ENCODE results near the gene THOC2. TPM values are rescaled to one million over a fixed set of nuclear protein-coding genes. Genes with fewer than 3 reads are reported as not detected.

THOC2 gene
- total and polyA plus RNA-seq, 2 of the 8 experiments (the other 6 are each of a cell fraction or from before 2014, with no cell fraction given): 32.7 to 68.8 TPM

DNA sequence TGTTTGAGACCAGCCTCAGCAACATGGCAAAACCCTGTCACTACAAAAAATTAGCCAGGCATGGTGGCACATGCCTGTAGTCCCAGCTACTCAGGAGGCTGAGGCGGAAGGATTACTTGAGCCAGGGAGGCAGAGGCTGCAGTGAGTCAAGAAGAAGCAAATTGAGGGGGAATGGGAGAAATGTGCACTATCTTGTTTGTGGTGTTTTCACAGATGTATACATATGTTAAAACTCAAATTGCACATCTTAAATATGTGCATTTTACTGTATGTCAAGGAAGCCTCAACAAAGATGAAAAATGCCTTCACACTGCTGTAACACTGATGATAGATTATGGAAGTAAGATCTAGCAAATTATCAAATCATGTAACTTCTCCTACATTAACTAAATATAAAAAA is 44.3 kb downstream of the THOC2 start (continued):
- TF ChIP-seq NANOG (IDR thresholded peaks at IDR 0.05; ENCODE audit: insufficient read depth, low read depth, low read length, poor library complexity, severe bottlenecking): no peak
